Ramos (cell line): Measurements from ENCODE around the gene CLCN1.

Experiments
- in situ Hi-C: fragments of 300-500 bp; cut with MboI; formaldehyde crosslinking; loops from one replicate; pipeline ENCODE4 v1.14.3; 2022; ENCODE audit warnings: low sequenced_read_pairs; ENCODE audit not compliant: unreplicated experiment

Gene CLCN1

GRCh38 chr7:143329471-143330170, 13.7 kb downstream of the CLCN1 start:
- in situ Hi-C loops = no loop called here

- in situ Hi-C loops = no loop called here
Measured at GRCh38 chr7:143331179-143331801, 15.4 kb downstream of the CLCN1 start.

- in situ Hi-C loops = no loop called here
Measured at GRCh38 chr7:143334244-143334643, 18.3 kb downstream of the CLCN1 start.

GRCh38 chr7:143337216-143337615, 21.3 kb downstream of the CLCN1 start:
- in situ Hi-C loops = no loop called here

- in situ Hi-C loops = no loop called here
Measured at GRCh38 chr7:143341842-143342241, 25.9 kb downstream of the CLCN1 start.

- in situ Hi-C loops = no loop called here
Measured at GRCh38 chr7:143343596-143343995, 27.7 kb downstream of the CLCN1 start.

GRCh38 chr7:143345428-143345900, 29.6 kb downstream of the CLCN1 start:
- in situ Hi-C loops = no loop called here

GRCh38 chr7:143346018-143346417, 30.1 kb downstream of the CLCN1 start:
- in situ Hi-C loops = no loop called here

- in situ Hi-C loops = no loop called here
Measured at GRCh38 chr7:143347950-143348349, 32.0 kb downstream of the CLCN1 start.

- in situ Hi-C loops = no loop called here
Measured at GRCh38 chr7:143351060-143351459, 35.1 kb downstream of the CLCN1 start.

GRCh38 chr7:143351574-143351973, 35.7 kb downstream of the CLCN1 start:
- in situ Hi-C loops = no loop called here

- in situ Hi-C loops = no loop called here
Measured at GRCh38 chr7:143352531-143353002, 36.7 kb downstream of the CLCN1 start.

GRCh38 chr7:143354376-143354775, 38.5 kb downstream of the CLCN1 start:
- in situ Hi-C loops = no loop called here

- in situ Hi-C loops = no loop called here
Measured at GRCh38 chr7:143354965-143355364, 39.1 kb downstream of the CLCN1 start.

GRCh38 chr7:143355450-143356385, 39.8 kb downstream of the CLCN1 start:
- in situ Hi-C loops = no loop called here

- in situ Hi-C loops = no loop called here
Measured at GRCh38 chr7:143356414-143357050, 40.6 kb downstream of the CLCN1 start.

GRCh38 chr7:143358626-143359025, 42.7 kb downstream of the CLCN1 start:
- in situ Hi-C loops = no loop called here

- in situ Hi-C loops = no loop called here
Measured at GRCh38 chr7:143359771-143360353, 44.0 kb downstream of the CLCN1 start.

GRCh38 chr7:143360788-143361551, 45.1 kb downstream of the CLCN1 start:
- in situ Hi-C loops = no loop called here
